Heart left ventricle (tissue), 13 donors: Measurements from ENCODE around the gene SLC22A23.

Experiments used
- CTCF ChIP-seq, 12 donors: fragments of 200-600 bp; sonication (generic) in 4 of 12; IDR thresholded peaks; one replicate each; pipeline versions ENCODE4 v1.5.0 to v1.8.0; 2018 to 2022; ENCODE audit warnings: antibody characterized with exemption in 12 of 12, mild to moderate bottlenecking in 5 of 12
- POLR2A ChIP-seq, 2 donors: fragments of 450-650 bp; IDR thresholded peaks; one replicate each; pipeline ENCODE4 v1.6.1; 2017; ENCODE audit warnings: antibody characterized with exemption in 2 of 2, mild to moderate bottlenecking in 2 of 2, moderate library complexity in 2 of 2
- donor health status: ischemic (EF 13 %, LVEDD 7.1; RV severe dilation, severe dysfunction).
- donor health status: DM: no; HTN: yes; CAD: no.
- donor health status: DM: no; HTN: no; CAD: no.
- donor health status: ischemic (EF 25% LVEDD 6.9; RV normal size, moderate dysfunction).
- donor health status: ischemic (EF 25% LVEDD 5.7; RV mildly dilated, moderate dysfunction).
- donor health status: ischemic (EF 35%, LVEDD 5.7; RV mildly dilated, moderate dysfunction).
- donor health status: nonischemic (EF 11% LVEDD 7.7; RV severe dilation, severe dysfunction).
- donor health status: DM: yes; HTN: yes; CAD: no.
- donor health status: PGD.
- donor health status: ischemic (EF 29% LVEDD 5.4; RV normal size, mild dysfunction).
- donor health status: nonischemic (EF 23%, LVEDD 6.1; RV moderate dilation, normal function).

- TF ChIP-seq CTCF (IDR thresholded peaks at IDR 0.05) = no peak
- no peak for TF ChIP-seq POLR2A (IDR thresholded peaks at IDR 0.05)
Measured at GRCh38 chr6:3250231-3250675, 206.6 kb downstream of the SLC22A23 start.
